ENCODE measurements around the gene PTCD2. TPM values are rescaled to one million over a fixed set of nuclear protein-coding genes. Genes with fewer than 3 reads are reported as not detected.

Gene PTCD2
- total RNA-seq, 1 experiment from 2014 or later, result 19.3 TPM

GRCh38 chr5:72285424-72285821 is 34.8 kb upstream of the PTCD2 start:
- TF ChIP-seq ZFX (IDR thresholded peaks at IDR 0.05) (no peak), POLR2AphosphoS5 (IDR thresholded peaks at IDR 0.05; ENCODE audit: low read depth, low read length) (no peak), TCF7L2 (IDR thresholded peaks at IDR 0.05; ENCODE audit: borderline replicate concordance, extremely low read depth, insufficient read depth, insufficient read length) (no peak), CTCF (IDR thresholded peaks at IDR 0.05 in 2 of 3, conservative IDR thresholded peaks at IDR 0.05 in 1 of 3; ENCODE audit: borderline replicate concordance in 1 of 3, insufficient read depth in 1 of 3, low read depth in 2 of 3, low read length in 2 of 3) (no peak), POLR2A (IDR thresholded peaks at IDR 0.05; ENCODE audit: borderline replicate concordance, extremely low read depth, insufficient read depth, insufficient read length) (no peak), ELF1 (IDR thresholded peaks at IDR 0.05; ENCODE audit: borderline replicate concordance, low read depth) (no peak), ZNF274 (IDR thresholded peaks at IDR 0.05; ENCODE audit: low read depth, low read length) (no peak), SIN3A (IDR thresholded peaks at IDR 0.05; ENCODE audit: low read depth) (no peak), JUND (IDR thresholded peaks at IDR 0.05) (no peak), SRF (IDR thresholded peaks at IDR 0.05; ENCODE audit: low read depth) (no peak), SP1 (IDR thresholded peaks at IDR 0.05; ENCODE audit: low read depth) (no peak), CBX3 (IDR thresholded peaks at IDR 0.05; ENCODE audit: low read depth) (no peak), CEBPB (IDR thresholded peaks at IDR 0.05; ENCODE audit: low read depth) (no peak), EZH2 (IDR thresholded peaks at IDR 0.05) (no peak), RAD21 (IDR thresholded peaks at IDR 0.05; ENCODE audit: low read depth) (no peak), EGR1 (IDR thresholded peaks at IDR 0.05; ENCODE audit: low read depth) (no peak), FOSL1 (IDR thresholded peaks at IDR 0.05; ENCODE audit: low read depth) (no peak)
- TF ChIP-seq, protein P1, sequence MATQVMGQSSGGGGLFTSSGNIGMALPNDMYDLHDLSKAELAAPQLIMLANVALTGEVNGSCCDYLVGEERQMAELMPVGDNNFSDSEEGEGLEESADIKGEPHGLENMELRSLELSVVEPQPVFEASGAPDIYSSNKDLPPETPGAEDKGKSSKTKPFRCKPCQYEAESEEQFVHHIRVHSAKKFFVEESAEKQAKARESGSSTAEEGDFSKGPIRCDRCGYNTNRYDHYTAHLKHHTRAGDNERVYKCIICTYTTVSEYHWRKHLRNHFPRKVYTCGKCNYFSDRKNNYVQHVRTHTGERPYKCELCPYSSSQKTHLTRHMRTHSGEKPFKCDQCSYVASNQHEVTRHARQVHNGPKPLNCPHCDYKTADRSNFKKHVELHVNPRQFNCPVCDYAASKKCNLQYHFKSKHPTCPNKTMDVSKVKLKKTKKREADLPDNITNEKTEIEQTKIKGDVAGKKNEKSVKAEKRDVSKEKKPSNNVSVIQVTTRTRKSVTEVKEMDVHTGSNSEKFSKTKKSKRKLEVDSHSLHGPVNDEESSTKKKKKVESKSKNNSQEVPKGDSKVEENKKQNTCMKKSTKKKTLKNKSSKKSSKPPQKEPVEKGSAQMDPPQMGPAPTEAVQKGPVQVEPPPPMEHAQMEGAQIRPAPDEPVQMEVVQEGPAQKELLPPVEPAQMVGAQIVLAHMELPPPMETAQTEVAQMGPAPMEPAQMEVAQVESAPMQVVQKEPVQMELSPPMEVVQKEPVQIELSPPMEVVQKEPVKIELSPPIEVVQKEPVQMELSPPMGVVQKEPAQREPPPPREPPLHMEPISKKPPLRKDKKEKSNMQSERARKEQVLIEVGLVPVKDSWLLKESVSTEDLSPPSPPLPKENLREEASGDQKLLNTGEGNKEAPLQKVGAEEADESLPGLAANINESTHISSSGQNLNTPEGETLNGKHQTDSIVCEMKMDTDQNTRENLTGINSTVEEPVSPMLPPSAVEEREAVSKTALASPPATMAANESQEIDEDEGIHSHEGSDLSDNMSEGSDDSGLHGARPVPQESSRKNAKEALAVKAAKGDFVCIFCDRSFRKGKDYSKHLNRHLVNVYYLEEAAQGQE (IDR thresholded peaks at IDR 0.05; ENCODE audit: low read depth), result no peak
- TF ChIP-seq, protein P2, sequence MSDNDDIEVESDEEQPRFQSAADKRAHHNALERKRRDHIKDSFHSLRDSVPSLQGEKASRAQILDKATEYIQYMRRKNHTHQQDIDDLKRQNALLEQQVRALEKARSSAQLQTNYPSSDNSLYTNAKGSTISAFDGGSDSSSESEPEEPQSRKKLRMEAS (IDR thresholded peaks at IDR 0.05), result no peak
- TF ChIP-seq, protein P3, sequence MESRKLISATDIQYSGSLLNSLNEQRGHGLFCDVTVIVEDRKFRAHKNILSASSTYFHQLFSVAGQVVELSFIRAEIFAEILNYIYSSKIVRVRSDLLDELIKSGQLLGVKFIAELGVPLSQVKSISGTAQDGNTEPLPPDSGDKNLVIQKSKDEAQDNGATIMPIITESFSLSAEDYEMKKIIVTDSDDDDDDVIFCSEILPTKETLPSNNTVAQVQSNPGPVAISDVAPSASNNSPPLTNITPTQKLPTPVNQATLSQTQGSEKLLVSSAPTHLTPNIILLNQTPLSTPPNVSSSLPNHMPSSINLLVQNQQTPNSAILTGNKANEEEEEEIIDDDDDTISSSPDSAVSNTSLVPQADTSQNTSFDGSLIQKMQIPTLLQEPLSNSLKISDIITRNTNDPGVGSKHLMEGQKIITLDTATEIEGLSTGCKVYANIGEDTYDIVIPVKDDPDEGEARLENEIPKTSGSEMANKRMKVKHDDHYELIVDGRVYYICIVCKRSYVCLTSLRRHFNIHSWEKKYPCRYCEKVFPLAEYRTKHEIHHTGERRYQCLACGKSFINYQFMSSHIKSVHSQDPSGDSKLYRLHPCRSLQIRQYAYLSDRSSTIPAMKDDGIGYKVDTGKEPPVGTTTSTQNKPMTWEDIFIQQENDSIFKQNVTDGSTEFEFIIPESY (IDR thresholded peaks at IDR 0.05; ENCODE audit: extremely low read depth, insufficient replicate concordance, low read length), result no peak
- intact Hi-C loops (cut with micrococcal nuclease), result no loop called here
- Histone ChIP-seq H3K9me3 (ENCODE audit: control insufficient read depth in 1 of 2, insufficient read depth in 1 of 2, low read depth in 1 of 2, low read length in 2 of 2) (no peaks in the 10 kb centered on the region), H3K36me3 (ENCODE audit: control insufficient read depth in 1 of 2, insufficient read depth in 2 of 2, low read length in 2 of 2) (peaks cover 0 to 18% of the 10 kb centered on the region in 2 experiments; a peak in 2 of 4 replicates), H3K79me2 (ENCODE audit: insufficient read depth, low read length) (peaks cover 27% of the 10 kb centered on the region), H3K4me3 (replicated peaks in 1 of 2; ENCODE audit: low read depth in 1 of 2, low read length in 2 of 2) (no peak overlapping the region), H4K20me1 (ENCODE audit: insufficient read depth) (0 out of 2 replicates have a peak, but pooled peaks cover 3% of the 10 kb centered on the region), H3K9ac (ENCODE audit: low read length) (no peak overlapping the region), H3K4me1 (ENCODE audit: control insufficient read depth in 1 of 2, insufficient read depth in 2 of 2, low read length in 2 of 2) (peaks cover 0 to 5% of the 10 kb centered on the region in 2 experiments; a peak in 1 of 4 replicates), H2AFZ (ENCODE audit: low read depth, low read length, poor library complexity, severe bottlenecking) (no peak overlapping the region), H3K9me2 (ENCODE audit: insufficient read depth) (no peaks in the 10 kb centered on the region), H3K27me3 (ENCODE audit: insufficient read depth, low read length) (no peaks in the 10 kb centered on the region), H3K27ac (ENCODE audit: low read depth, low read length) (no peak overlapping the region), H3K4me2 (ENCODE audit: low read length) (no peak overlapping the region)
- BruUV-seq (replicated peaks), result no TSS peak
- no peak for ATAC-seq
- ChIA-PET CTCF (no interaction called here), RAD21 (ENCODE audit: low non-redundant PET in 1 of 2, low total read pairs in 2 of 2, uncharacterized antibody in 2 of 2, unreplicated experiment in 2 of 2) (no interaction called here), POLR2A (no interaction called here)
- DNase-seq (ENCODE audit: low read depth, low spot score), result no peak

Measured in HCT116 (cell line).